HG03469 (cell line): ENCODE data around the gene DAZ2.
"Not testable (repeated sequence)": the region's sequence is repeated elsewhere in the genome, so short reads cannot be mapped to it uniquely, and the experiment has no call there.

Experiments used
- ATAC-seq: cut with Tn5 transposase; IDR thresholded peaks from one replicate; pipeline ENCODE4 v1.9.1; 2021; ENCODE audit warnings: mild to moderate bottlenecking, moderate library complexity, moderate number of reproducible peaks; ENCODE audit not compliant: unreplicated experiment

DAZ2 gene

GRCh38 chrY:23219233-23219632 lies at the start of gene DAZ2:
Gene DAZ2 (plus strand): TSS chrY:23219533. CDS start chrY:23219741, 208 bp downstream.
- not testable (repeated sequence) for ATAC-seq

- not testable (repeated sequence) for ATAC-seq
These were observed 20.4 kb upstream of the DAZ2 start, which contains the start of gene DAZ1 for GRCh38 chrY:23198908-23199307. Gene DAZ1 (minus strand): TSS chrY:23199008. CDS start chrY:23198800, 208 bp downstream.

GRCh38 chrY:23207455-23207854 lies 11.9 kb upstream of the DAZ2 start:
- ATAC-seq = not testable (repeated sequence)

- not testable (repeated sequence) for ATAC-seq
These were observed 9.4 kb upstream of the DAZ2 start for GRCh38 chrY:23209802-23210495.

GRCh38 chrY:23210681-23211080 lies 8.7 kb upstream of the DAZ2 start:
- not testable (repeated sequence) for ATAC-seq
